SJCRH30 (cell line): ENCODE measurements around the gene PRELID1. TPM values are rescaled to one million over a fixed set of nuclear protein-coding genes. Genes with fewer than 3 reads are reported as not detected.
"Not testable (repeated sequence)": the region's sequence is repeated elsewhere in the genome, so short reads cannot be mapped to it uniquely, and the experiment has no call there.

Experiments
- DNase-seq, 2 experiments: peaks; one replicate each; pipeline ENCODE4 v3.0.0-alpha.2; 2015 to 2020
- H3K27ac ChIP-seq: fragments of 250-450 bp; sonication (Bioruptor Pico); 2 replicates; pipeline ENCODE4 v1.5.1; 2020; ENCODE audit warnings: mild to moderate bottlenecking, moderate library complexity
- H3K27me3 ChIP-seq: fragments of 250-450 bp; sonication (Bioruptor Pico); 2 replicates; pipeline ENCODE4 v1.5.1; 2020; ENCODE audit warnings: mild to moderate bottlenecking, moderate library complexity
- H3K36me3 ChIP-seq: fragments of 250-450 bp; sonication (Bioruptor Pico); 2 replicates; pipeline ENCODE4 v1.5.1; 2020; ENCODE audit warnings: mild to moderate bottlenecking, moderate library complexity
- H3K4me1 ChIP-seq: fragments of 250-450 bp; sonication (Bioruptor Pico); 2 replicates; pipeline ENCODE4 v1.5.1; 2020; ENCODE audit warnings: mild to moderate bottlenecking, moderate library complexity
- H3K4me3 ChIP-seq: fragments of 250-450 bp; sonication (Bioruptor Pico); 2 replicates; pipeline ENCODE4 v1.5.1; 2020; ENCODE audit warnings: mild to moderate bottlenecking, moderate library complexity
- H3K9me3 ChIP-seq: fragments of 250-450 bp; sonication (Bioruptor Pico); replicated peaks from 2 replicates; pipeline ENCODE4 v1.5.1; 2020; ENCODE audit warnings: mild to moderate bottlenecking, moderate library complexity
- total RNA-seq: library from RNA; depleted of rRNA; stranded (reverse); fragments of >200 nt; shearing (Covaris generic); gene quantifications from 2 replicates; pipeline ENCODE4 v1.2.3, GENCODE V29; 2014; rRNA removed

The PRELID1 gene, protein sequence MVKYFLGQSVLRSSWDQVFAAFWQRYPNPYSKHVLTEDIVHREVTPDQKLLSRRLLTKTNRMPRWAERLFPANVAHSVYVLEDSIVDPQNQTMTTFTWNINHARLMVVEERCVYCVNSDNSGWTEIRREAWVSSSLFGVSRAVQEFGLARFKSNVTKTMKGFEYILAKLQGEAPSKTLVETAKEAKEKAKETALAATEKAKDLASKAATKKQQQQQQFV
- 226 and 259 TPM in 2 replicates for total RNA-seq

DNA sequence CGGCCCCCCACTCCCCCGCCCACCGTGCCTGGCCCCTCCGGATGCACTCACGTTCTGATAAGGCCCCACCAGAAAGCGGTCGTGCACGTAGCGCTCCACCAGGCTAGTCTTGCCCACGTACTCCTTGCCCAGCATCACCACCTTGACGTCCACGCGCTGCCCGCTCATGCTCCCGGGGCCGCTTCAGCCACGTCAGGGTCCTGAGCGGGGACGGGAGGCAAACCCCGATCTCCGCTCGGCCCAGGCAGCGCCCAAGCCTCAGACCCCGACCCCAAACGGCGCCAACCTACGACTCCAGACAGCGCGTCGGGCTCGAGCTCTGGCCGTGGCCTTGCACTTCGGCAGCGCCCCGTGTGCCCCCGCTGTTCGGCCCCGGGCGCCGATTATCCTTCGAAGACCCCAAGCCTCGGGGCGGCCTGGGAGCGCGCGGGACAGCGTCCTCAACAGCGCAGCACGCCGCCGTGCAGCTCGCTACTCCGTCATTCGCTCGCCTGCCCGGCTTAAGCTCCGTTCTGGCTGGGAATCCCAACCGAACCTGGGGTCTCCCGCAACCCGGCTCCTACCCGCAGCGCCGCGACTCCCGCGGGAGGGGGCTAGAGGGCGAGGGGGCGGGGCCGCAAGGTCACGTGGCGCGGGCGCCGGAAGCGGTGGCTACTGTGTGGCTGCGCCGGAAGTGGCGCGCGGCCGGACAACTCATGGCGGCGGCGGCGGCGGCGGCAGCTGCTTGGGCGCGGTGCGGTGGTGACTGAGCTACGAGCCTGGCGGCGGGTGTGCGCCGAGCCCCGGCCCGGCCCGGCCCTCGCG lies at the start of gene PRELID1, which contains the start of gene RAB24:
PRELID1 (plus strand) TSS at position 679 of the 804 bp plus-strand sequence. CDS start 187 bp downstream, outside the sequence.
RAB24 (minus strand) TSS at position 599 of the 804 bp plus-strand sequence; CDS start at position 168, 431 bp downstream.
- Histone ChIP-seq H3K27me3 (no peaks in the 10 kb centered on the region), H3K27ac (peak within 1 kb of the TSS; percentile 88), H3K4me1 (peaks cover 9% of the 10 kb centered on the region), H3K4me3 (peak within 1 kb of the TSS; percentile 98), H3K36me3 (peaks cover 24% of the 10 kb centered on the region), H3K9me3 (no peaks in the 10 kb centered on the region)
- peak; percentile 89 to 91 for DNase-seq

DNA sequence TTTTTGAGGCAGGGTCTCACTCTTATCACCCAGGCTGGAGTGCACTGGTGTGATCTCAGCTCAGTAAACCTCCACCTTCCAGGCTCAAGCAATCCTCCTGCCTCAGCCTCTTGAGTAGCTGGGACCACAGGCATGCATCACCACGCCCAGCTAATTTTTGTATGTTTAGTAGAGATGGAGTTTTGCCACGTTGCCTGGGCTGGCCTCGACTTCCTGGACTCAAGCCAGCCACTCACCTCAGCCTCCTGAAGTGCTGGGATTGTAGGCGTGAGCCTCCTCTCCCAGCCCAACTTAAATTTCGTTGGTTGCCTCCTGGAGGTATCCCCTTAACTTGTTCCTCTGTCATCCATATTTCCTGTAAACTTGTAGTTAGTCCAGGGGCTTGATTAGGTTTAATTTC lies 47.3 kb upstream of the PRELID1 start:
- Histone ChIP-seq H3K9me3 (no peaks in the 10 kb centered on the region; the same call in 1 of the 2 replicates), H3K27ac (no peak overlapping the region), H3K4me3 (no peak overlapping the region), H3K27me3 (no peaks in the 10 kb centered on the region), H3K4me1 (no peaks in the 10 kb centered on the region), H3K36me3 (no peaks in the 10 kb centered on the region)
- no peak for DNase-seq

DNA sequence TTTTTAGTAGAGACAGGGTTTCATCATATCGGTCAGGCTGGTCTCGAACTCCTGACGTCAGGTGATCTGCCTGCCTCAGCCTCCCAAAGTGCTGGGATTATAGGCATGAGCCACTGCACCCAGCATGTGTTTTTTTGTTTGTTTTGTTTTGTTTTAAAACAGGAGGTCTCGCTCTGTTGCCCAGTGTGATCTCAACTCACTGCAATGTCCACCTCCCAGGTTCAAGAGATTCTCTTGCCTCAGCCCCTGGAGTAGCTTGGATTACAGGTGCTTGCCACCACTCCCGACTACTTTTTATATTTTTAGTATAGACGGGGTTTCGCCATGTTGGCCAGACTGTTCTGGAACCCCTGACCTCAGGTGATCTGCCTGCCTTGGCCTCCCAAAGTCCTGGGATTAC lies 44.9 kb upstream of the PRELID1 start:
- H3K4me3 ChIP-seq, H3K4me1 ChIP-seq, H3K27me3 ChIP-seq, H3K27ac ChIP-seq, H3K9me3 ChIP-seq, DNase-seq, H3K36me3 ChIP-seq: not testable (repeated sequence)

DNA sequence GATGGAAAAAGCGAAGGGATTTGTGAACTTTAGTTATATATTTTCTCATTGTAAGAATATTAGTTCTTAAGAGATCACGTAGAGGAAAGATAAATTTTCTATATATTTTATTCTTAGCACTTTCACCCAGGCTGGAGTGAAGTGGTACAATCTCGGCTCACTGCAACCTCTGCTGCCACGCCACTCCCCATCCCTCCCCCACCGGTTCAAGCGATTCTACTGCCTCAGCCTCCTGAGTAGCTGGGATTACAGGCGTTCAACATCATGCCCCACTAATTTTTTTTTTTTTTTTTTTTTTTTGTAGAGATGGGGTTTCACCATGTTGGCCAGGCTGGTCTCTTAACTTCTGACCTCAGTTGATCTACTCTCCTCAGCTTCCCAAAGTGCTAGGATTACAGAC lies 42.6 kb upstream of the PRELID1 start:
- H3K9me3 ChIP-seq, result no peaks in the 10 kb centered on the region; the same call in 1 of the 2 replicates
- DNase-seq, result no peak
- H3K36me3 ChIP-seq, result no peaks in the 10 kb centered on the region
- H3K4me1 ChIP-seq, result no peaks in the 10 kb centered on the region
- no peak overlapping the region for H3K27ac ChIP-seq
- no peak overlapping the region for H3K4me3 ChIP-seq
- H3K27me3 ChIP-seq, result no peaks in the 10 kb centered on the region

DNA sequence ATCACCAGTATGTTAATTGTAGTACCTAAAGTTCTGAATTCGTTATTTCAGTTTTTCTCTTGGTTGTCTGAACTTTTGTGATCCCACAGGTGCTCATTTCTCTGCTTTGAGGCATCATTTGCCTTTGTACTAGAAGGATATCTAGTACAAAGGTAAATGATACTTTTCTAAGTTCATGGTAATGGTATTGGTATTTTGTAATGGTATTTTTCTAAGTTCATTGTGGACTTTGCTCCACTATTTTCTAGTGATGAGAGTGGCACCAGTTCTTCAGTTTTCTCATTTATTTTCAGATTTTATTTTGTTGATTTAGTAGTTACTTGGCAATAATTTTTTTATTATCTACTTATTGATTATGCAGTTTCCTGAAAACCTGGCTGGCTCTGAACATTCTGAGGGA lies 42.1 kb upstream of the PRELID1 start:
- no peak overlapping the region for H3K4me3 ChIP-seq
- no peaks in the 10 kb centered on the region for H3K4me1 ChIP-seq
- H3K36me3 ChIP-seq, result no peaks in the 10 kb centered on the region
- no peaks in the 10 kb centered on the region; the same call in 1 of the 2 replicates for H3K9me3 ChIP-seq
- DNase-seq, result no peak
- H3K27ac ChIP-seq, result no peak overlapping the region
- no peaks in the 10 kb centered on the region for H3K27me3 ChIP-seq

DNA sequence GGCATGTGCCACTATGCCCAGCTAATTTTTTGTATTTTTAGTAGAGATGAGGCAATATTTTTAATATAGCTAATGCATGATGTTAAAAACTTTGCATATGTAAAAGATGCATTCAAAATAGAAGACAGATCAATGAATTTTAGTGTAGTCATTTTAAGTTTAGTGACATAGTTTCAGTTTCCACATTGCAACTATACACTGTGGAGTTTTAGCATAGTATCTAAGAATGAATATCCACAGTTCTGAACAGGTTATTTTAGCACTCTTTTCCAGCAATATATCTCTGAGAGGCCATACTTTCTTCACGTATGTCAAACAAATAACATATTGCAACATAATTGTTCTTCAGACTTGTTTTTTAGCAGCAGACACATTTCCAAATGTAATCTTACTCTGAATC lies 39.4 kb upstream of the PRELID1 start:
- Histone ChIP-seq H3K27me3 (no peaks in the 10 kb centered on the region), H3K4me1 (no peaks in the 10 kb centered on the region), H3K9me3 (no peaks in the 10 kb centered on the region; the same call in 1 of the 2 replicates), H3K27ac (no peak overlapping the region), H3K36me3 (no peaks in the 10 kb centered on the region), H3K4me3 (no peak overlapping the region)
- no peak for DNase-seq

DNA sequence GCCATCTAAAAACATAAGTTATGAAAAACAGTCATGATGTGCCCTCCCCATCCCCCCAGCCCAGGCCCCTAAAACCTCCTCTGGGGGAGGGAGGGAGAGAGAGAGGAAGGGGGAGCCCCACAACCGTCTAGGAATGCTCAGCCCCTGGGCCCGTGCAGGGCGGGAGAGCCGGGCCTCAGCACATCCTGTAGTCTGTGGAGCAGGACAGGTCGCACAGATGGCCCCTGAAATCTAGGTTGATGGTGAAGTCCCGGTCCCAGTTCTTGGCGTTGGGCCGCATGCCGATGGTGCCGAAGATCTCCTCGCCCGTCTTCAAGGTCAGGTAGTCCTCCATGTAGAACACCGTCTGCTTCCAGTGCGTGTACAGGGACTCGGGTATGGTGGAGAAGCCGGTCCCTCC lies 38.2 kb upstream of the PRELID1 start:
- Histone ChIP-seq H3K4me3 (no peak overlapping the region), H3K27me3 (no peaks in the 10 kb centered on the region), H3K4me1 (no peaks in the 10 kb centered on the region), H3K27ac (no peak overlapping the region), H3K36me3 (no peaks in the 10 kb centered on the region), H3K9me3 (no peaks in the 10 kb centered on the region)
- no peak for DNase-seq

DNA sequence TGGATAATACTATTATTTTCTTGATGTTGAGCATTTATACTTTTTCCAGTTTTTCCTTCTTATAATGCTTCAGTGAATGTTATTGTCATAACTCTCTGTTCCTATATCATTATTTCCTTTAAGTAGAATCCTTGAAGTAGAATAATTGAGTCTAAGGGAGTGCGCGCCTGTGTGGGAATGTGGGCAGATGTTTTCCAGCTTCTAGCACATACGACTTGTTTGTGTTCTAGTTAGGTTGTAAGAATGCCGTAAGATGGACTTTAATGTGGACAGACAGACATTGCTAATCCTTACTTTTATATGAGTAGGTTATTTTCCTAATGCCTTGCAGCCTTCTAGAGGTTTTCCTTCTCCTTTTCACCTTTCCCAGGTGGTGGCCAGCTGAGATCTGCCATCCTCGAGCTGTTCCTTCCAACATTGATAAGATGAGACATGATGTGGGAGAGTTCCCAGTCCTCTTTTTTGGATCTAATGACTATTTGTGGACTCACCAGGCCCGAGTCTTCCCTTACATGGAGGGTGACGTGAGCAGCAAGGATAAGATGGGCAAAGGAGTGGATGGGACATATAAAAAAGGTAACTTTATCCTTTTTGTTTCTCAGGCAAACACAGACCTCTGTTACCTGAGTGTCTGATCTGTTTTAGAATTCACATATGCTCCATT lies 34.2 kb upstream of the PRELID1 start:
- Histone ChIP-seq H3K27me3 (no peaks in the 10 kb centered on the region), H3K9me3 (no peaks in the 10 kb centered on the region), H3K4me3 (no peak overlapping the region), H3K4me1 (no peaks in the 10 kb centered on the region), H3K27ac (no peak overlapping the region), H3K36me3 (no peaks in the 10 kb centered on the region)
- DNase-seq, result no peak

DNA sequence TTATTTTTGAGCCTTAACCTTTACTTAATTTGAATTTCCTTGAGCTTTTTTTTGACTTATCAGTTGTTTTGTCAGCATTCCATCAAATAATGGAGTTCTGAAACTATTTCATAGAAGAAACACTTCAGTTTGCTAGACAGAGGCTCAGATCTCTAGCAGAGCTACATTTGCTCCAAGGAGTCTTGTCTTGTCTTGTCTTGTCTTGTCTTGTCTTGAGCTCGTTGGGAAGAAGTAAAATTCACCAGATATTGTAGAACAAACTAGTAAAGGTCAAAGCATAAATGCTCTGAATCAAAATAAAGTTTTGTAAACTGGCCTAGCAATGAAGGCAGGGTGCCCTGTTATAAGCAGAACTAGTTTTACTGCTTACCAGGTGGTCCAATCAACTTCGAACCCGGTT lies 33.6 kb upstream of the PRELID1 start:
- DNase-seq, result no peak
- H3K36me3 ChIP-seq, result no peaks in the 10 kb centered on the region

DNA sequence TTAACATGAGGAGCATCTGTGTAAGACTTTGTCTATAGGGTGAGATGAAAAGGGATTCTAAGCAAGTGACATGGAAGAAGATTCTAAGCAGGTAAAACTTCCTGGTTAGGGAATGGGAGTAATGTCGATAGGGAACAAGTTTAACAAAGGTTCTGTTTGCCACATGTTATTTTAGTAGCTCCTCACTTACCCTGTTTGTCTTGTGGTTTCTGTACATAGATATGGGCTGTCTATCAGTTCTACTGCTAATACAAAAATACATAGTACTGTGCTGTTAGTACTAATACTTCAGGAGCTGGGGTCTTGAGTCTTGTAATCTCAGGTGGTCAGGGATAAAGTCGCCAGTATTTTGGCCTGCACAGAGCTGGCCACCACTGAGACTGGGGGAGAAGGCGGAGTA lies 32.9 kb upstream of the PRELID1 start:
- Histone ChIP-seq H3K36me3 (no peaks in the 10 kb centered on the region), H3K4me1 (no peaks in the 10 kb centered on the region), H3K27ac (no peak overlapping the region), H3K27me3 (no peaks in the 10 kb centered on the region), H3K4me3 (no peak overlapping the region), H3K9me3 (no peaks in the 10 kb centered on the region)
- no peak for DNase-seq

More for the DNA sequence above, 33.6 kb upstream of the PRELID1 start:
- Histone ChIP-seq H3K4me3 (no peak overlapping the region), H3K27ac (no peak overlapping the region), H3K4me1 (no peaks in the 10 kb centered on the region), H3K27me3 (no peaks in the 10 kb centered on the region), H3K9me3 (no peaks in the 10 kb centered on the region)

DNA sequence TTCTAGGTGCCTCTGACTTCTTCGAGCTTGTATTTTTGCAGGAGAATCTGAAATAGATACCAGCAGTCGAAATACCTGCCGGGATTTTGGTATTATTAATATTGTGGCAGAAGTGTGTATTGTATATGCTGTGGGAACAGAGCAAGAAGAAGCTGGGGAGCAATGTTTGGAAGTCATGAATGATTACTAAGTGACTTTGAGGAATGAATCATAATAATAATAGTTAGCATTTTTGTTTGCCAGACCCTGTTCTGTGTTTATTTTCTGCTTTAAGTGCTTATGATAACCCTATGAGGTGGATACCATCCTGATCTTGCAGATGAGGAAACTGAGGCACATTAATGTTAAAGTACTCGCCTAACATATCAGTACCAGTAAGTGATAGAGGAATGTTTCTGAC lies 32.5 kb upstream of the PRELID1 start:
- Histone ChIP-seq H3K4me3 (no peak overlapping the region), H3K36me3 (no peaks in the 10 kb centered on the region), H3K9me3 (no peaks in the 10 kb centered on the region), H3K27ac (no peak overlapping the region), H3K27me3 (no peaks in the 10 kb centered on the region), H3K4me1 (no peaks in the 10 kb centered on the region)
- DNase-seq, result no peak

DNA sequence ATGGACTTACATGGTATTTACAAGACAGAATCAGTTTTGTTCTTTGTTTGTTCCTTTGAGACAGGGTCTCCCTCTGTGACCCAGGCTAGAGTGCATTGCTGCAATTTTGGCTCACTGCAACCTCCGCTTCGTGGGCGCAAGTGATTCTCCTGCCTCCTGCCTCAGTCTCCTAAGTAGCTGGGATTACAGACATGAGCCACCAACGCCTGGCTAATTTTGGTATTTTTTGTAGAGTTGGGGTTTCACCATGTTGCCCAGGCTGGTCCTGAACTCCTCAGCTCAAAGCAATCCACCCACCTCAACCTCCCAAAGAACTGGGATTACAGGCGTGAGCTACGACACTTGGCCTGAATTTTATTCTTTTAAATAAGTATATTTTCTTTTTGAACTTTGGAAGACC lies 27.7 kb upstream of the PRELID1 start:
- DNase-seq, result no peak
- no peak overlapping the region for H3K4me3 ChIP-seq
- no peak overlapping the region for H3K27ac ChIP-seq
- H3K4me1 ChIP-seq, result no peaks in the 10 kb centered on the region
- no peaks in the 10 kb centered on the region; the same call in 1 of the 2 replicates for H3K27me3 ChIP-seq
- no peaks in the 10 kb centered on the region for H3K36me3 ChIP-seq
- no peaks in the 10 kb centered on the region for H3K9me3 ChIP-seq

DNA sequence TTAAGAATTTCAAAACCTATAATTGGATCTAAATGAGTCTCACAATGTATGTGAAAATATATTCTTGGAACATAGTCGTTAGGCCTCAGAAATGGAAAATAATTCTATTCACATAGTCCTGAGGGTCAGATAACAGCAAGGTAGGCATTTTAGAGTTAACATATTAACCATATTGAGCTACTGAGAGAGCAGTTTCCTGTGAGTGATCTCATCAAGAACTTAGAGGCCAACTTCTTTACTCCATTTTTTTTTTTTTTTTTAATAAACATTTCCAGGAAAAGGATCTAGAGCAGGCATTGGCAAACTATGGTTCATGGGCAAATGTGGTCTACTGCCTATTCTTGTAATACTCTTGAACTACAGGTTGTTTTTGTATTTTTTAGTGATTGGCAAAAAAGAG lies 26.7 kb upstream of the PRELID1 start:
- no peaks in the 10 kb centered on the region for H3K9me3 ChIP-seq
- H3K27ac ChIP-seq, result no peak overlapping the region
- no peaks in the 10 kb centered on the region; the same call in 1 of the 2 replicates for H3K27me3 ChIP-seq
- H3K4me1 ChIP-seq, result no peaks in the 10 kb centered on the region
- no peak overlapping the region for H3K4me3 ChIP-seq
- H3K36me3 ChIP-seq, result no peaks in the 10 kb centered on the region
- DNase-seq, result no peak

DNA sequence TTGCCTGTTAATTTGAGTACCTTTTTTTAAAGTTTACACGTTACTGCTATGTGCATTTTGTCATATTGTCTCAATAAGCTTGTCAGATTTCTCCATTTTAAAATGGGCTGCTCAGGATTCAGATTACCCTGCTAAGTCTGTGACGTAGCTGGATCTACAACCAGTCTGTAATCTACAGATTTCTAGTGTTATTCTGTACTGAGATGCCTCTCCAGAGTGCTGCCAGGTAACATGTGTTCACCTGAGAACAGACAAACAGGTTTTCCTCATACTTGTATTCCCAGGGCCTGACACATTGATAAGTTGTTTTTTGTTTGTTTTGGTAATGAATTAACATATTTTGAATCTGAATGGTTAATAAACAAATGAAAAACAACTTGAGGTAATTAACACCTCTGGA lies 15.4 kb upstream of the PRELID1 start:
- Histone ChIP-seq H3K4me1 (no peaks in the 10 kb centered on the region), H3K27me3 (no peaks in the 10 kb centered on the region), H3K36me3 (no peaks in the 10 kb centered on the region)

More for the DNA sequence above, 15.4 kb upstream of the PRELID1 start:
- Histone ChIP-seq H3K27ac (no peak overlapping the region), H3K4me3 (no peak overlapping the region), H3K9me3 (no peaks in the 10 kb centered on the region)
- DNase-seq, result no peak
